DOHH2 (cell line): ENCODE measurements around the gene STK33.

Experiments used
- H3F3A ChIP-seq: fragments of 200-600 bp; sonication (generic), shearing (Covaris generic); 2 replicates; pipeline ENCODE4 v1.6.0; 2016; ENCODE audit warnings: antibody characterized with exemption, mild to moderate bottlenecking; ENCODE audit not compliant: control insufficient read depth, insufficient read depth
- H3K27ac ChIP-seq: fragments of 200-600 bp; sonication (generic); 2 replicates; pipeline ENCODE4 v1.5.1; 2014; ENCODE audit warnings: low read depth, mild to moderate bottlenecking, low read length, moderate library complexity
- H3K27me3 ChIP-seq: fragments of 200-600 bp; sonication (generic); 2 replicates; pipeline ENCODE4 v1.6.1; 2014; ENCODE audit warnings: mild to moderate bottlenecking, low read length, mixed read lengths; ENCODE audit not compliant: control insufficient read depth
- H3K36me3 ChIP-seq: fragments of 200-600 bp; sonication (generic); 2 replicates; pipeline ENCODE4 v1.6.1; 2014; ENCODE audit warnings: mild to moderate bottlenecking, low read length, moderate library complexity, mixed read lengths; ENCODE audit not compliant: control insufficient read depth
- H3K4me1 ChIP-seq: fragments of 200-600 bp; sonication (generic); 2 replicates; pipeline ENCODE4 v1.6.1; 2014; ENCODE audit warnings: mild to moderate bottlenecking, low read length, mixed read lengths; ENCODE audit not compliant: control insufficient read depth
- H3K4me2 ChIP-seq: fragments of 200-600 bp; sonication (generic); 2 replicates; pipeline ENCODE4 v1.6.0; 2014; ENCODE audit warnings: mild to moderate bottlenecking, low read length, moderate library complexity
- H3K4me3 ChIP-seq: fragments of 200-600 bp; sonication (generic); 2 replicates; pipeline ENCODE4 v1.5.1; 2014; ENCODE audit warnings: mild to moderate bottlenecking, low read length, mixed read lengths
- H3K79me2 ChIP-seq: fragments of 200-600 bp; sonication (generic); 2 replicates; pipeline ENCODE4 v1.6.1; 2014; ENCODE audit warnings: mild to moderate bottlenecking, low read length, mixed read lengths; ENCODE audit not compliant: control insufficient read depth
- H3K9me2 ChIP-seq: fragments of 200-600 bp; sonication (generic); replicated peaks from 2 replicates; pipeline ENCODE4 v1.6.1; 2014; ENCODE audit warnings: mild to moderate bottlenecking, low read length, mixed read lengths; ENCODE audit not compliant: control insufficient read depth
- H3K9me3 ChIP-seq: fragments of 200-600 bp; sonication (generic); 2 replicates; pipeline ENCODE4 v1.6.1; 2014; ENCODE audit warnings: antibody characterized with exemption, low read length, mixed read lengths; ENCODE audit not compliant: control insufficient read depth, insufficient read depth
- H4K20me1 ChIP-seq: fragments of 200-600 bp; sonication (generic); 2 replicates; pipeline ENCODE4 v1.6.0; 2014; ENCODE audit warnings: low read depth, mild to moderate bottlenecking, antibody characterized with exemption, low read length, moderate library complexity; ENCODE audit not compliant: control insufficient read depth, insufficient read depth
- CTCF ChIP-seq: fragments of 200-600 bp; sonication (generic); IDR thresholded peaks from one replicate; pipeline ENCODE4 v1.5.1; 2014; ENCODE audit warnings: antibody characterized with exemption, mild to moderate bottlenecking, low read depth, low read length; ENCODE audit not compliant: poor library complexity, severe bottlenecking
- EZH2phosphoT487 ChIP-seq: fragments of 200-600 bp; sonication (generic); IDR thresholded peaks from 2 replicates; pipeline ENCODE4 v1.6.1; 2017; ENCODE audit warnings: borderline replicate concordance, mild to moderate bottlenecking, antibody characterized with exemption, low read length, moderate library complexity, mixed read lengths

Gene STK33

GRCh38 chr11:8352103-8352875, 241.7 kb downstream of the STK33 start:
- peaks cover 29% of the 10 kb centered on the region for H3K27me3 ChIP-seq
- no peak overlapping the region for H3K27ac ChIP-seq
- no peaks in the 10 kb centered on the region for H3K79me2 ChIP-seq
- no peaks in the 10 kb centered on the region for H3K36me3 ChIP-seq
- no peaks in the 10 kb centered on the region for H3K4me1 ChIP-seq
- no peaks in the 10 kb centered on the region for H3F3A ChIP-seq
- TF ChIP-seq EZH2phosphoT487: no peak
- TF ChIP-seq CTCF: no peak
- no peaks in the 10 kb centered on the region; the same call in 1 of the 2 replicates for H3K9me3 ChIP-seq
- no peaks in the 10 kb centered on the region for H4K20me1 ChIP-seq
- no peak overlapping the region for H3K4me3 ChIP-seq
- no peak overlapping the region for H3K4me2 ChIP-seq
- no peaks in the 10 kb centered on the region for H3K9me2 ChIP-seq

- Histone ChIP-seq H3F3A (no peaks in the 10 kb centered on the region), H3K27ac (no peak overlapping the region), H3K4me2 (no peak overlapping the region), H3K27me3 (peaks cover 29% of the 10 kb centered on the region), H3K4me1 (no peaks in the 10 kb centered on the region), H3K79me2 (no peaks in the 10 kb centered on the region), H3K9me3 (no peaks in the 10 kb centered on the region; the same call in 1 of the 2 replicates), H4K20me1 (no peaks in the 10 kb centered on the region), H3K4me3 (no peak overlapping the region), H3K36me3 (no peaks in the 10 kb centered on the region), H3K9me2 (no peaks in the 10 kb centered on the region)
- TF ChIP-seq CTCF: no peak
- TF ChIP-seq EZH2phosphoT487: no peak
Measured at GRCh38 chr11:8351223-8351622, 242.8 kb downstream of the STK33 start.

- no peaks in the 10 kb centered on the region for H3K9me2 ChIP-seq
- H3K27me3 ChIP-seq: peaks cover 5% of the 10 kb centered on the region
- H3K4me3 ChIP-seq: no peak overlapping the region
- no peaks in the 10 kb centered on the region for H3F3A ChIP-seq
- H3K4me2 ChIP-seq: no peak overlapping the region
- no peaks in the 10 kb centered on the region for H3K79me2 ChIP-seq
- no peaks in the 10 kb centered on the region for H3K36me3 ChIP-seq
- peaks cover 4% of the 10 kb centered on the region for H3K4me1 ChIP-seq
- TF ChIP-seq CTCF: no peak
- H3K27ac ChIP-seq: no peak overlapping the region
- H3K9me3 ChIP-seq: no peaks in the 10 kb centered on the region; the same call in 1 of the 2 replicates
- no peaks in the 10 kb centered on the region for H4K20me1 ChIP-seq
Measured at GRCh38 chr11:8347978-8348377, 246.1 kb downstream of the STK33 start.
